OCI-LY1 (cell line): ENCODE measurements around the gene MAGI1.

Experiments
- CTCF ChIP-seq: fragments of 200-600 bp; sonication (generic), shearing (Covaris generic); IDR thresholded peaks from 2 replicates; pipeline ENCODE4 v1.5.1; 2017; ENCODE audit warnings: mild to moderate bottlenecking, antibody characterized with exemption, low read length, moderate library complexity, mixed read lengths
- EZH2 ChIP-seq: fragments of 200-600 bp; sonication (generic), shearing (Covaris generic); IDR thresholded peaks from 2 replicates; pipeline ENCODE4 v1.8.0; 2017; ENCODE audit warnings: borderline replicate concordance, mixed run types, mild to moderate bottlenecking, antibody characterized with exemption, low read length, moderate library complexity, mixed read lengths

GRCh38 chr3:65318231-65318630 is 720.5 kb downstream of the MAGI1 start:
- TF ChIP-seq CTCF (no peak), EZH2 (no peak)
